OCI-LY7 (cell line): ENCODE results near the gene SERGEF. TPM values are rescaled to one million over a fixed set of nuclear protein-coding genes. Genes with fewer than 3 reads are reported as not detected.

ENCODE experiments used
- BruUV-seq: library from RNA; stranded (reverse); fragments of 400-500 nt; replicated peaks from 2 replicates; lab custom pipeline; 2021; lab: Mats Ljungman, UMichigan
- CTCF ChIA-PET: fragments of 300-600 bp; sonication (Branson Sonifier 250); formaldehyde crosslinking; loops from one replicate; lab custom pipeline; 2022; ENCODE audit warnings: antibody characterized with exemption; ENCODE audit not compliant: unreplicated experiment; lab: Charles Lee
- POLR2A ChIA-PET: fragments of 300-600 bp; sonication (Branson Sonifier 250); formaldehyde crosslinking; loops from one replicate; lab custom pipeline; 2022; ENCODE audit warnings: antibody characterized with exemption; lab: Charles Lee
- DNase-seq: peaks from one replicate; pipeline ENCODE4 v3.0.0-alpha.2; 2015; ENCODE audit warnings: low spot score
- H2AFZ ChIP-seq: fragments of 200-600 bp; sonication (generic), shearing (Covaris generic); 2 replicates; pipeline ENCODE4 v1.6.1; 2014; ENCODE audit warnings: mild to moderate bottlenecking, antibody characterized with exemption, low read length, moderate library complexity
- H3K27ac ChIP-seq: fragments of 200-600 bp; sonication (generic); 2 replicates; pipeline ENCODE4 v1.5.1; 2014; ENCODE audit warnings: mixed run types, low read depth, mild to moderate bottlenecking, moderate library complexity, low read length, inconsistent platforms; ENCODE audit not compliant: poor library complexity, severe bottlenecking
- H3K36me3 ChIP-seq: fragments of 200-600 bp; sonication (generic); 2 replicates; pipeline ENCODE4 v1.6.1; 2014; ENCODE audit warnings: mild to moderate bottlenecking, antibody characterized with exemption, low read length, moderate library complexity, mixed read lengths; ENCODE audit not compliant: insufficient read depth
- H3K4me1 ChIP-seq: fragments of 200-600 bp; sonication (generic); 2 replicates; pipeline ENCODE4 v1.5.1; 2014; ENCODE audit warnings: mild to moderate bottlenecking, low read length; ENCODE audit not compliant: insufficient read depth, poor library complexity, severe bottlenecking
- H3K4me2 ChIP-seq: fragments of 200-600 bp; sonication (generic); 2 replicates; pipeline ENCODE4 v1.6.1; 2014; ENCODE audit warnings: mild to moderate bottlenecking, low read length
- H3K4me3 ChIP-seq: fragments of 200-600 bp; sonication (generic); 2 replicates; pipeline ENCODE4 v1.5.1; 2014; ENCODE audit warnings: mild to moderate bottlenecking, low read depth, low read length; ENCODE audit not compliant: poor library complexity, severe bottlenecking
- H3K79me2 ChIP-seq: fragments of 200-600 bp; sonication (generic); 2 replicates; pipeline ENCODE4 v1.6.1; 2016; ENCODE audit warnings: low read depth, mild to moderate bottlenecking, low read length, moderate library complexity, mixed read lengths; ENCODE audit not compliant: insufficient read depth
- H3K9me2 ChIP-seq: fragments of 200-600 bp; sonication (generic); 2 replicates; pipeline ENCODE4 v1.6.1; 2016; ENCODE audit warnings: mild to moderate bottlenecking, low read length, mixed read lengths; ENCODE audit not compliant: insufficient read depth
- H3K9me3 ChIP-seq: fragments of 200-600 bp; sonication (generic); 2 replicates; pipeline ENCODE4 v1.6.1; 2014; ENCODE audit warnings: mild to moderate bottlenecking, mixed run types, low read length, mixed read lengths
- H4K20me1 ChIP-seq: fragments of 200-600 bp; sonication (generic); 2 replicates; pipeline ENCODE4 v1.6.1; 2014; ENCODE audit warnings: mild to moderate bottlenecking, antibody characterized with exemption, low read length, moderate library complexity, mixed read lengths; ENCODE audit not compliant: insufficient read depth
- EZH2phosphoT487 ChIP-seq: fragments of 200-600 bp; sonication (generic); IDR thresholded peaks from 2 replicates; pipeline ENCODE4 v1.6.1; 2018; ENCODE audit warnings: low read depth, borderline replicate concordance, mild to moderate bottlenecking, mixed run types, antibody characterized with exemption, low read length, moderate library complexity, mixed read lengths
- intact Hi-C: fragments of 100-400 bp; cut with micrococcal nuclease; formaldehyde crosslinking; loops from one replicate; pipeline ENCODE4 v1.10.0; 2022; ENCODE audit not compliant: unreplicated experiment
- total RNA-seq, 2 experiments: library from RNA; depleted of rRNA in 1 of 2; stranded (reverse); fragments of >200 nt in 1 of 2; shearing (Covaris generic) in 1 of 2; gene quantifications; 2 replicates each; pipeline ENCODE4 v1.2.3, GENCODE V29; 2014 to 2022
- TF ChIP-seq, protein P1 (sequence below): fragments of 200-600 bp; sonication (generic); conservative IDR thresholded peaks from 2 replicates; pipeline ENCODE4 v1.5.1; 2014; ENCODE audit warnings: mild to moderate bottlenecking, antibody characterized with exemption, low read length, moderate library complexity, mixed read lengths

Gene SERGEF
- total RNA-seq, 2 experiments from 2014 or later: 35.4 to 42.2 TPM

DNA sequence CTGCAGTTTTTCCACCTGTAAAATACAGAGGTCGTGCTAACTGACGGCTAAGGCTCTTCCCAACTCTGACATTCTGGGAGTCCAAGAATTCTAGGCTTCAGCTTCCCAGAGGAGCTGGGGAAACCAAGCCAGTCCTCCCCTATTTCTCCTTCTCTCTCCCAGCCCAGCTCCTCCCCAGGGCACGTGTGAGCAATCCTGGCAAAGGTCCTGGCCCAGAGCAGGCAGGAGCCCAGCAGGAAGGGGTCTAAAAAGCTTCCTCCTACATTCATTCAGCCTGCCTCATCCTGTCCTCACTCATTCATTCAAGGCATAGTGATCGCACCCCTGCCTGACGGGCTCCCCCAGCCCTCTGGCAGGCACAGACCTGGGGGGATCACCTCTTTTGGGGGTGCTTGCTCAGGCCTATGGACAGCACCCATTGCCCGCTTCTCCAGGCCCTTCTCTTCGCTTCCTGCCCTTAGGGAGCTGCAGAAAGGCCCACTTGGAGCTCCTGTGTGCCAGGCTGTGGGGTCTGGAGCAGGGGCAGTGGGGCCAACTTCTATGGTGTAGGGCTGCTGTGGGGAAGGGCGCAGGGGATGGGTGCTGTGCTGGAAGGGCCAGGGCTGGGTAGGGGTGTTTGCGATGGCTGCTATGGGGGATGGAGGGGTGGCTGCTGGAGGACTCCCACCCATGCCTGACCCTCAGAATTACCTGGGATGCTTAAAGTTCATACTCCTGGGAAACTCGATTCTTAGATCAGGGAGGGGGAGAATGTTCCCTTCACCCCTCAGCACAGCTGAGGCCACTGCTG is 268.5 kb downstream of the SERGEF start:
- intact Hi-C loops: no loop called here
- TF ChIP-seq EZH2phosphoT487: no peak
- H3K9me3 ChIP-seq: no peaks in the 10 kb centered on the region
- no peaks in the 10 kb centered on the region for H3K36me3 ChIP-seq
- H2AFZ ChIP-seq: no peak overlapping the region
- H3K9me2 ChIP-seq: no peaks in the 10 kb centered on the region
- no peak overlapping the region for H3K4me2 ChIP-seq
- ChIA-PET CTCF (no interaction called here), POLR2A (interaction anchor here (0.6 kb wide), 1 partner anchor 640 kb away, joined by 3 read pairs; no protein-coding TSS in a partner anchor)
- H3K27ac ChIP-seq: no peak overlapping the region
- no peaks in the 10 kb centered on the region for H3K4me1 ChIP-seq
- no peaks in the 10 kb centered on the region for H3K79me2 ChIP-seq
- no peak overlapping the region for H3K4me3 ChIP-seq
- DNase-seq: no peak
- no TSS peak for BruUV-seq
- no peaks in the 10 kb centered on the region for H4K20me1 ChIP-seq

DNA sequence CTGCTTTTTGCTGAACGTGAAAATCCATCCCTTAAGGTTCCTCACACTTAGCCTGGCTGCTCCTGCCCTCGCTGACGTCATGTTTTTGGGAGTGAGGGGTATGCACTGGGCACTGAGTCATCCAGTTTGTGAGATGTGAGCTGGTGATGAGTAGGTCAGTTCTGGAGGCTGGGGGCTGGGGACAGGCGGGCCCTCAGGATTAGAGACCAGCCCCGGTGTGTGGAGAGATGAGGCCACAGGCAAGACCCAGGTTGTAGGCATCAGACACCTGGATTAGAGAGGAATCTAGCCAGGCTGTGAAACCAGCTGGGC is 269.1 kb downstream of the SERGEF start:
- H3K36me3 ChIP-seq: no peaks in the 10 kb centered on the region
- H3K4me1 ChIP-seq: no peaks in the 10 kb centered on the region
- intact Hi-C loops: no loop called here
- POLR2A ChIA-PET: interaction anchor here (0.6 kb wide), 1 partner anchor 639 kb away, joined by 3 read pairs; no protein-coding TSS in a partner anchor
- no peaks in the 10 kb centered on the region for H4K20me1 ChIP-seq
- CTCF ChIA-PET: no interaction called here
- no peak for TF ChIP-seq EZH2phosphoT487
- TF ChIP-seq, protein P1, sequence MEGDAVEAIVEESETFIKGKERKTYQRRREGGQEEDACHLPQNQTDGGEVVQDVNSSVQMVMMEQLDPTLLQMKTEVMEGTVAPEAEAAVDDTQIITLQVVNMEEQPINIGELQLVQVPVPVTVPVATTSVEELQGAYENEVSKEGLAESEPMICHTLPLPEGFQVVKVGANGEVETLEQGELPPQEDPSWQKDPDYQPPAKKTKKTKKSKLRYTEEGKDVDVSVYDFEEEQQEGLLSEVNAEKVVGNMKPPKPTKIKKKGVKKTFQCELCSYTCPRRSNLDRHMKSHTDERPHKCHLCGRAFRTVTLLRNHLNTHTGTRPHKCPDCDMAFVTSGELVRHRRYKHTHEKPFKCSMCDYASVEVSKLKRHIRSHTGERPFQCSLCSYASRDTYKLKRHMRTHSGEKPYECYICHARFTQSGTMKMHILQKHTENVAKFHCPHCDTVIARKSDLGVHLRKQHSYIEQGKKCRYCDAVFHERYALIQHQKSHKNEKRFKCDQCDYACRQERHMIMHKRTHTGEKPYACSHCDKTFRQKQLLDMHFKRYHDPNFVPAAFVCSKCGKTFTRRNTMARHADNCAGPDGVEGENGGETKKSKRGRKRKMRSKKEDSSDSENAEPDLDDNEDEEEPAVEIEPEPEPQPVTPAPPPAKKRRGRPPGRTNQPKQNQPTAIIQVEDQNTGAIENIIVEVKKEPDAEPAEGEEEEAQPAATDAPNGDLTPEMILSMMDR: no peak
- H3K79me2 ChIP-seq: no peaks in the 10 kb centered on the region
- no TSS peak for BruUV-seq
- DNase-seq: no peak
- H3K9me2 ChIP-seq: no peaks in the 10 kb centered on the region
- no peak overlapping the region for H3K4me2 ChIP-seq
- no peak overlapping the region for H3K4me3 ChIP-seq
- H3K27ac ChIP-seq: no peak overlapping the region
- no peak overlapping the region for H2AFZ ChIP-seq
- H3K9me3 ChIP-seq: no peaks in the 10 kb centered on the region

GRCh38 chr11:17743026-17743807 is 269.6 kb downstream of the SERGEF start:
- DNase-seq: no peak
- BruUV-seq: no TSS peak
- TF ChIP-seq, protein P1: no peak
- no peak for TF ChIP-seq EZH2phosphoT487
- POLR2A ChIA-PET: no interaction called here
- Histone ChIP-seq H3K4me1 (no peaks in the 10 kb centered on the region), H4K20me1 (no peaks in the 10 kb centered on the region), H3K9me2 (no peaks in the 10 kb centered on the region), H3K4me2 (no peak overlapping the region), H3K9me3 (no peaks in the 10 kb centered on the region), H3K36me3 (no peaks in the 10 kb centered on the region), H3K79me2 (no peaks in the 10 kb centered on the region), H3K4me3 (no peak overlapping the region), H2AFZ (no peak overlapping the region), H3K27ac (no peak overlapping the region)
- intact Hi-C loops: no loop called here
- CTCF ChIA-PET: no interaction called here
